Stimulated activated memory B cell treated with anti-CD40 and anti-IgM and Interleukin-4, amounts not matched to agents 10 μg/mL and 1 μg/mL and 100 μg/mL, for 72 hours (primary cell): ENCODE results near the gene VASP.

Experiments used
- ATAC-seq: fragments of 150-1000 bp; cut with Tn5 transposase; 2 replicates; pipeline ENCODE4 v1.10.0; 2021
- H3K27ac Mint-ChIP-seq: one replicate; pipeline ENCODE4 v1.8.0; 2022; ENCODE audit warnings: mild to moderate bottlenecking, mixed read lengths
- H3K27me3 Mint-ChIP-seq: one replicate; pipeline ENCODE4 v1.8.0; 2022; ENCODE audit warnings: mixed read lengths
- H3K36me3 Mint-ChIP-seq: one replicate; pipeline ENCODE4 v1.8.0; 2022; ENCODE audit warnings: mixed read lengths
- H3K4me1 Mint-ChIP-seq: one replicate; pipeline ENCODE4 v1.8.0; 2022; ENCODE audit warnings: mixed read lengths
- H3K4me3 Mint-ChIP-seq: one replicate; pipeline ENCODE4 v1.8.0; 2022; ENCODE audit warnings: mild to moderate bottlenecking, moderate library complexity, mixed read lengths
- H3K9me3 Mint-ChIP-seq: one replicate; pipeline ENCODE4 v1.8.0; 2022; ENCODE audit warnings: mixed read lengths

The VASP gene

GRCh38 chr19:45568732-45569131 is 61.5 kb downstream of the VASP start:
- peak overlapping the region; percentile 42 for H3K27ac Mint-ChIP-seq
- H3K27me3 Mint-ChIP-seq, result no peaks in the 10 kb centered on the region
- no peak overlapping the region for H3K4me3 Mint-ChIP-seq
- no peaks in the 10 kb centered on the region for H3K9me3 Mint-ChIP-seq
- H3K4me1 Mint-ChIP-seq, result peaks cover 27% of the 10 kb centered on the region
- no peaks in the 10 kb centered on the region for H3K36me3 Mint-ChIP-seq
- no peak for ATAC-seq

GRCh38 chr19:45569619-45570421 is 62.5 kb downstream of the VASP start:
- Mint-ChIP-seq H3K9me3 (no peaks in the 10 kb centered on the region), H3K36me3 (no peaks in the 10 kb centered on the region), H3K27me3 (no peaks in the 10 kb centered on the region), H3K4me1 (peaks cover 16% of the 10 kb centered on the region), H3K4me3 (no peak overlapping the region), H3K27ac (peak overlapping the region; percentile 42)
- ATAC-seq, result no peak

- H3K4me1 Mint-ChIP-seq, result peaks cover 16% of the 10 kb centered on the region
- no peaks in the 10 kb centered on the region for H3K27me3 Mint-ChIP-seq
- H3K9me3 Mint-ChIP-seq, result no peaks in the 10 kb centered on the region
- no peak overlapping the region for H3K27ac Mint-ChIP-seq
- H3K4me3 Mint-ChIP-seq, result no peak overlapping the region
- H3K36me3 Mint-ChIP-seq, result peaks cover 3% of the 10 kb centered on the region
- ATAC-seq, result no peak
Observed at GRCh38 chr19:45571457-45572220, 64.4 kb downstream of the VASP start.

- Mint-ChIP-seq H3K36me3 (peaks cover 5% of the 10 kb centered on the region), H3K4me1 (peaks cover 24% of the 10 kb centered on the region), H3K9me3 (no peaks in the 10 kb centered on the region), H3K4me3 (no peak overlapping the region), H3K27me3 (no peaks in the 10 kb centered on the region), H3K27ac (no peak overlapping the region)
- no peak for ATAC-seq
Observed at GRCh38 chr19:45574526-45574925, 67.2 kb downstream of the VASP start.

- Mint-ChIP-seq H3K4me3 (no peak overlapping the region), H3K36me3 (peaks cover 5% of the 10 kb centered on the region), H3K27me3 (no peaks in the 10 kb centered on the region), H3K4me1 (peaks cover 17% of the 10 kb centered on the region), H3K27ac (no peak overlapping the region), H3K9me3 (no peaks in the 10 kb centered on the region)
- ATAC-seq, result no peak
Observed at GRCh38 chr19:45575216-45575615, 67.9 kb downstream of the VASP start.
